ENCODE measurements around the gene TTC33.

DNA sequence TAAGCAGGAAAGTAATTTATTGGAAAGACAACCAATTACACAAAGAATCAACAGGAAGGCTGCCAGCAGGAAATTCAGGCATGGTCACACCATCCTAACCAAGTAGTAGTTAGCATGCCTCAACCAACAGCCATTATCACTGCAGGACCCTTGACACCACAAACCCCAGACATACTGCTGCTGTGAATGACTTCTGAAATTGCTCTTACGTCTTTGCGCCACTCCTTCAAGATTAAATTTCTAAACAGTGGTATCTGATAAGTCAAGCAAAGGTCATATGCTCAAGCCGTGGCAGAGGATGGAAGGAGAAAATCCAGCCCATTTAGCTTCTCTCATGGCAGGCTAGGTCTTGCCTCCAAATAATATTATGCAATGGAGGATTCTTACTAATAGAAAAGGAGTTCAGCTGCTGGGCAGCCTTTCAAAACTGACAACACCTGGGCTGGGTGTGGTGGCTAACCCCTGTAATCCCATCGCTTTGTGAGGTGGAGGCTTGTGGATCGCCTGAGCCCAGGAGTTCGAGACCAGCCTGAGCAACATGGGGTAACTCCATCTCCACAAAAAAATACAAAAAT lies 81.0 kb downstream of the TTC33 start:
- TF ChIP-seq, protein P1, sequence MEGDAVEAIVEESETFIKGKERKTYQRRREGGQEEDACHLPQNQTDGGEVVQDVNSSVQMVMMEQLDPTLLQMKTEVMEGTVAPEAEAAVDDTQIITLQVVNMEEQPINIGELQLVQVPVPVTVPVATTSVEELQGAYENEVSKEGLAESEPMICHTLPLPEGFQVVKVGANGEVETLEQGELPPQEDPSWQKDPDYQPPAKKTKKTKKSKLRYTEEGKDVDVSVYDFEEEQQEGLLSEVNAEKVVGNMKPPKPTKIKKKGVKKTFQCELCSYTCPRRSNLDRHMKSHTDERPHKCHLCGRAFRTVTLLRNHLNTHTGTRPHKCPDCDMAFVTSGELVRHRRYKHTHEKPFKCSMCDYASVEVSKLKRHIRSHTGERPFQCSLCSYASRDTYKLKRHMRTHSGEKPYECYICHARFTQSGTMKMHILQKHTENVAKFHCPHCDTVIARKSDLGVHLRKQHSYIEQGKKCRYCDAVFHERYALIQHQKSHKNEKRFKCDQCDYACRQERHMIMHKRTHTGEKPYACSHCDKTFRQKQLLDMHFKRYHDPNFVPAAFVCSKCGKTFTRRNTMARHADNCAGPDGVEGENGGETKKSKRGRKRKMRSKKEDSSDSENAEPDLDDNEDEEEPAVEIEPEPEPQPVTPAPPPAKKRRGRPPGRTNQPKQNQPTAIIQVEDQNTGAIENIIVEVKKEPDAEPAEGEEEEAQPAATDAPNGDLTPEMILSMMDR (IDR thresholded peaks at IDR 0.05 in 4 of 5, conservative IDR thresholded peaks at IDR 0.05 in 1 of 5) = no peak
- TF ChIP-seq POLR2A (IDR thresholded peaks at IDR 0.05) = no peak
